Endothelial cell of umbilical vein (primary cell): ENCODE measurements around the gene ASB7. TPM values are rescaled to one million over a fixed set of nuclear protein-coding genes. Genes with fewer than 3 reads are reported as not detected.

ENCODE experiments used
- BruUV-seq: library from RNA; stranded (reverse); fragments of 400-500 nt; replicated peaks from 2 replicates; lab custom pipeline; 2021; lab: Mats Ljungman, UMichigan
- CTCF ChIA-PET: fragments of 300-600, 350-600 bp; sonication (Branson Sonifier 250); formaldehyde crosslinking; loops from one replicate; lab custom pipeline; 2021; ENCODE audit warnings: antibody characterized with exemption, inconsistent platforms; lab: Charles Lee
- POLR2A ChIA-PET: fragments of 300-600, 350-600 bp; sonication (Branson Sonifier 250); formaldehyde crosslinking; loops from one replicate; lab custom pipeline; 2021; ENCODE audit warnings: antibody characterized with exemption, inconsistent platforms; lab: Charles Lee
- DNase-seq: peaks from one replicate; pipeline ENCODE4 v3.0.0-alpha.2; 2011; ENCODE audit warnings: low read depth, low spot score
- FAIRE-seq: peaks from 2 replicates; lab custom pipeline; 2011; peaks lifted over from hg19 to GRCh38; lab: Jason Lieb, UNC
- H2AFZ ChIP-seq: 2 replicates; pipeline ENCODE4 v1.6.0; 2012; ENCODE audit warnings: low read depth, low read length, control low read depth, inconsistent platforms
- H3K27ac ChIP-seq: 2 replicates; pipeline ENCODE4 v1.5.1; 2011; ENCODE audit warnings: low read depth, mild to moderate bottlenecking, control low read depth, low read length, moderate library complexity; ENCODE audit not compliant: insufficient read depth
- H3K27me3 ChIP-seq, 2 experiments: 2 replicates each; pipeline versions ENCODE4 v1.6.0 to v1.6.1; 2011; ENCODE audit warnings: low read length in 2 of 2, mixed read lengths in 1 of 2; ENCODE audit not compliant: control insufficient read depth in 2 of 2, insufficient read depth in 2 of 2
- H3K36me3 ChIP-seq, 2 experiments: 2 replicates in 1 of 2; 3 replicates in 1 of 2; pipeline ENCODE4 v1.5.1; 2011; ENCODE audit warnings: low read length in 2 of 2, mild to moderate bottlenecking in 1 of 2, moderate library complexity in 1 of 2; ENCODE audit not compliant: control insufficient read depth in 2 of 2, insufficient read depth in 2 of 2; ENCODE audit errors: extremely low read depth in 1 of 2
- H3K4me1 ChIP-seq: 3 replicates; pipeline ENCODE4 v1.5.1; 2011; ENCODE audit warnings: mild to moderate bottlenecking, low read length; ENCODE audit not compliant: control insufficient read depth, insufficient read depth; ENCODE audit errors: extremely low read depth
- H3K4me2 ChIP-seq: 2 replicates; pipeline ENCODE4 v1.6.1; 2011; ENCODE audit warnings: low read length, control low read depth, mixed read lengths; ENCODE audit not compliant: insufficient read depth
- H3K4me3 ChIP-seq, 3 experiments: fragments of 200-600 bp in 1 of 3; sonication (generic), shearing (Covaris generic) in 1 of 3; replicated peaks in 1 of 3; 2 replicates each; pipeline ENCODE4 v1.5.1; 2011 to 2016; ENCODE audit warnings: control low read depth in 3 of 3, low read length in 3 of 3, mild to moderate bottlenecking in 2 of 3, inconsistent platforms in 1 of 3, low read depth in 1 of 3, moderate library complexity in 1 of 3; ENCODE audit not compliant: insufficient read depth in 1 of 3
- H3K79me2 ChIP-seq: 2 replicates; pipeline ENCODE4 v1.6.0; 2012; ENCODE audit warnings: low read length, inconsistent platforms; ENCODE audit not compliant: control insufficient read depth, insufficient read depth
- H3K9ac ChIP-seq: replicated peaks from 2 replicates; pipeline ENCODE3; 2011; ENCODE audit warnings: low read length, control low read depth; ENCODE audit not compliant: insufficient read depth; ENCODE audit errors: extremely low read depth
- H3K9me1 ChIP-seq: replicated peaks from 3 replicates; pipeline ENCODE4 v1.6.0; 2011; ENCODE audit warnings: mild to moderate bottlenecking, low read length; ENCODE audit not compliant: control insufficient read depth, insufficient read depth; ENCODE audit errors: extremely low read depth
- H3K9me3 ChIP-seq: replicated peaks from 2 replicates; pipeline ENCODE4 v1.5.1; 2012; ENCODE audit warnings: low read length, inconsistent platforms; ENCODE audit not compliant: control insufficient read depth, insufficient read depth
- H4K20me1 ChIP-seq: replicated peaks from 2 replicates; pipeline ENCODE3; 2011; ENCODE audit warnings: mild to moderate bottlenecking, low read length; ENCODE audit not compliant: control insufficient read depth, insufficient read depth; ENCODE audit errors: extremely low read depth
- CTCF ChIP-seq, 2 donors: IDR thresholded peaks; 1 replicate in 1 of 2; 2 replicates in 1 of 2; pipeline ENCODE4 v1.5.1; 2011; ENCODE audit warnings: low read length in 2 of 2, mild to moderate bottlenecking in 2 of 2, moderate library complexity in 2 of 2, control low read depth in 1 of 2, inconsistent platforms in 1 of 2, low read depth in 1 of 2; ENCODE audit not compliant: insufficient read depth in 1 of 2; ENCODE audit errors: extremely low read depth in 1 of 2
- EZH2 ChIP-seq: IDR thresholded peaks from 2 replicates; pipeline ENCODE4 v1.6.1; 2012; ENCODE audit warnings: borderline replicate concordance, low read depth, mild to moderate bottlenecking, moderate library complexity, low read length, inconsistent platforms; ENCODE audit not compliant: severe bottlenecking
- FOS ChIP-seq: IDR thresholded peaks from 2 replicates; pipeline ENCODE4 v1.6.1; 2011; ENCODE audit warnings: mild to moderate bottlenecking, low read length, moderate library complexity, borderline replicate concordance; ENCODE audit not compliant: insufficient read depth
- GATA2 ChIP-seq: IDR thresholded peaks from 2 replicates; pipeline ENCODE4 v1.7.0; 2011; ENCODE audit warnings: low read depth, mild to moderate bottlenecking, moderate library complexity, mixed read lengths, low read length; ENCODE audit not compliant: insufficient read length, insufficient read depth
- JUN ChIP-seq: IDR thresholded peaks from 2 replicates; pipeline ENCODE4 v1.6.1; 2011; ENCODE audit warnings: borderline replicate concordance, low read depth; ENCODE audit not compliant: insufficient read length, insufficient read depth
- MAX ChIP-seq: IDR thresholded peaks from 2 replicates; pipeline ENCODE4 v1.6.1; 2011; ENCODE audit not compliant: insufficient read depth, insufficient read length
- MYC ChIP-seq: IDR thresholded peaks from one replicate; pipeline ENCODE4 v1.6.1; 2011; ENCODE audit warnings: mild to moderate bottlenecking, low read depth, low read length
- POLR2A ChIP-seq: IDR thresholded peaks from 2 replicates; pipeline ENCODE4 v1.6.1; 2012; ENCODE audit warnings: low read depth, mild to moderate bottlenecking, control low read depth, low read length
- POLR2AphosphoS5 ChIP-seq: IDR thresholded peaks from 2 replicates; pipeline ENCODE4 v1.6.1; 2012; ENCODE audit warnings: low read depth, mild to moderate bottlenecking, control low read depth, low read length, moderate library complexity; ENCODE audit not compliant: insufficient read depth
- dilution Hi-C: fragments of 300-500 bp; cut with MboI; formaldehyde crosslinking; loops from one replicate; pipeline ENCODE4 v1.15.0; 2019; ENCODE audit warnings: low sequenced_read_pairs; ENCODE audit not compliant: extremely low pct_ligation_motif_present
- intact Hi-C: fragments of 100-400 bp; cut with micrococcal nuclease; formaldehyde crosslinking; loops from one replicate; pipeline ENCODE4 v1.10.0; 2022
- polyA plus RNA-seq, 4 experiments: library from polyadenylated mRNA; depleted of rRNA in 3 of 4; stranded (reverse) in 3 of 4; unstranded in 1 of 4; fragments of >200 nt; gene quantifications; 2 replicates each; pipeline versions ENCODE4 v1.2.1 to v1.2.3, GENCODE V29; 2011 to 2012; ENCODE audit warnings: missing spikeins in 1 of 4
- total RNA-seq: library from RNA; stranded (reverse); gene quantifications from 2 replicates; pipeline ENCODE4 v1.2.3, GENCODE V29; 2021

Gene ASB7
- total and polyA plus RNA-seq, 2 donors (not counting 3 experiments of a cell fraction or from before 2014, with no cell fraction given): 6.8 to 13.3 TPM

- dilution Hi-C loops (no loop called here), intact Hi-C loops (no loop called here)
- Histone ChIP-seq H3K4me3 (no peak overlapping the region), H3K9me3 (no peaks in the 10 kb centered on the region), H3K9me1 (no peaks in the 10 kb centered on the region), H3K27ac (no peak overlapping the region), H3K9ac (no peak overlapping the region), H3K36me3 (no peaks in the 10 kb centered on the region), H3K79me2 (no peaks in the 10 kb centered on the region), H4K20me1 (no peaks in the 10 kb centered on the region), H2AFZ (no peak overlapping the region), H3K4me1 (peaks cover 8% of the 10 kb centered on the region), H3K4me2 (no peak overlapping the region), H3K27me3 (no peaks in the 10 kb centered on the region)
- ChIA-PET CTCF (interaction anchor here (0.8 to 1.5 kb wide), 2 partner anchors 19 to 182 kb away, joined by 4 read pairs; no protein-coding TSS in a partner anchor), POLR2A (no interaction called here)
- FAIRE-seq: no peak
- no peak for DNase-seq
- BruUV-seq: no TSS peak
- TF ChIP-seq MYC (no peak), MAX (no peak), POLR2A (no peak), GATA2 (no peak), EZH2 (no peak), JUN (no peak), POLR2AphosphoS5 (no peak), FOS (no peak), CTCF (IDR thresholded peaks at IDR 0.05; ENCODE audit: extremely low read depth in 1 of 2, insufficient read depth in 1 of 2, low read depth in 1 of 2, low read length in 2 of 2) (no peak)
Observed at GRCh38 chr15:100690795-100691158, 88.4 kb downstream of the ASB7 start.
